Measurements from ENCODE around the gene LAMTOR3. TPM values are rescaled to one million over a fixed set of nuclear protein-coding genes. Genes with fewer than 3 reads are reported as not detected.

LAMTOR3 gene
- total RNA-seq, 3 donors from 2014 or later (not counting 1 experiment from before 2014, with no cell fraction given), result 18.1 to 29.9 (median 25.9) TPM

DNA sequence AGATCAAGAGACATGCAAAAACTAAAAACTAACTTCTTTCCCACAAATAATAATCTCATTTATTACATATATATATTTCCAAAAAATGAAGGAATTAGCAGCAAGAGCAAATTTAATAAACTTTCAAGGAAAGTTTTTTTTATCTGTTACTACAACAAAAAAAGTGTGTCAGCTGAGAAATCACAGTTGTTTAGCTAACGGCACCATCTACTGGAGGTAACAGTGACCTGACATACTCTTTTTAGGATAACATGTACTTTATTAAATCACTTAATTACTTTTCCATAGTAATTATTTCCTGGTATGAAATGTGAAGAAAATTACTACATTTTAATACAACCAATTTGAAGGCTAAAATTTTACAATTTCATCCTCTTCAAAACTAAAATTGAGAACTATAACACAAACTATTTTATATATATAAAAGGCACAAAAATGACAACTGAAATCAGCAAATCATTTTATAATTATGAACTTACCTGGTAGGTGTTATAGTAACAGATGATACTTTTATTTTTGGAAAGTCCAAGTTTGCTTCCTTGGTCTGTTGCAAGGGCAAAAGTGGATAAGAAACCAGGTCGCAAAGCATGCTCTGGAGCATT, 9.1 kb downstream of the LAMTOR3 start:
- Histone ChIP-seq H3K36me3 (ENCODE audit: control insufficient read depth, insufficient read depth, low read length) (peaks cover 59% of the 10 kb centered on the region), H3K4me3 (ENCODE audit: low read length) (no peak overlapping the region), H3K27me3 (ENCODE audit: control insufficient read depth, insufficient read depth, low read length) (no peaks in the 10 kb centered on the region), H3K27ac (ENCODE audit: low read length) (no peak overlapping the region), H3K4me1 (ENCODE audit: control insufficient read depth, insufficient read depth, low read length) (no peaks in the 10 kb centered on the region), H3K9me3 (ENCODE audit: control insufficient read depth, insufficient read depth, low read length) (no peaks in the 10 kb centered on the region)
- Mint-ChIP-seq H3K9me3 (no peaks in the 10 kb centered on the region), H3K4me1 (peaks cover 0 to 10% of the 10 kb centered on the region in 2 donors), H3K4me3 (no peak overlapping the region), H3K27ac (no peak overlapping the region), H3K36me3 (peaks cover 5% of the 10 kb centered on the region), H3K27me3 (ENCODE audit: low read depth in 2 of 2) (no peaks in the 10 kb centered on the region)
- ATAC-seq (no peak), DNase-seq (peak in 1 of 2 donors; percentile 76)
- intact Hi-C loops (cut with micrococcal nuclease), result no loop called here
- WGBS (ENCODE audit: insufficient coverage), result 100% methylated on average over 1 of the region's 2 CpGs
- TF ChIP-seq CTCF (IDR thresholded peaks at IDR 0.05), result peak; percentile 50

GRCh38 chr4:99879458-99879857, 14.8 kb downstream of the LAMTOR3 start:
- H3K27ac Mint-ChIP-seq, result no peak overlapping the region
- no peaks in the 10 kb centered on the region for H3K4me1 Mint-ChIP-seq
- no peak overlapping the region for H3K4me3 Mint-ChIP-seq
- no peaks in the 10 kb centered on the region for H3K9me3 Mint-ChIP-seq
- no peaks in the 10 kb centered on the region for H3K27me3 Mint-ChIP-seq (ENCODE audit: low read depth in 2 of 2)
- no peaks in the 10 kb centered on the region for H3K4me1 ChIP-seq (ENCODE audit: control insufficient read depth, insufficient read depth, low read length)
- DNase-seq (no peak), ATAC-seq (no peak)
- peaks cover 15% of the 10 kb centered on the region for H3K36me3 Mint-ChIP-seq
- 95% methylated on average over 2 of the region's 3 CpGs for WGBS (ENCODE audit: insufficient coverage)
- intact Hi-C loops (cut with micrococcal nuclease), result no loop called here
- peaks cover 62% of the 10 kb centered on the region for H3K36me3 ChIP-seq (ENCODE audit: control insufficient read depth, insufficient read depth, low read length)
- no peak for TF ChIP-seq CTCF (IDR thresholded peaks at IDR 0.05)
- H3K4me3 ChIP-seq (ENCODE audit: low read length), result no peak overlapping the region
- H3K9me3 ChIP-seq (ENCODE audit: control insufficient read depth, insufficient read depth, low read length), result no peaks in the 10 kb centered on the region
- H3K27ac ChIP-seq (ENCODE audit: low read length), result no peak overlapping the region
- H3K27me3 ChIP-seq (ENCODE audit: control insufficient read depth, insufficient read depth, low read length), result no peaks in the 10 kb centered on the region

GRCh38 chr4:99878604-99879003, 15.6 kb downstream of the LAMTOR3 start:
- Mint-ChIP-seq H3K4me1 (no peaks in the 10 kb centered on the region), H3K4me3 (no peak overlapping the region), H3K9me3 (no peaks in the 10 kb centered on the region), H3K27me3 (ENCODE audit: low read depth in 2 of 2) (no peaks in the 10 kb centered on the region), H3K36me3 (peaks cover 15% of the 10 kb centered on the region), H3K27ac (no peak overlapping the region)
- ATAC-seq, result no peak
- H3K36me3 ChIP-seq (ENCODE audit: control insufficient read depth, insufficient read depth, low read length), result peaks cover 56% of the 10 kb centered on the region
- DNase-seq, result no peak
- intact Hi-C loops (cut with micrococcal nuclease), result no loop called here
- H3K4me3 ChIP-seq (ENCODE audit: low read length), result no peak overlapping the region
- no peaks in the 10 kb centered on the region for H3K27me3 ChIP-seq (ENCODE audit: control insufficient read depth, insufficient read depth, low read length)
- H3K27ac ChIP-seq (ENCODE audit: low read length), result no peak overlapping the region
- TF ChIP-seq CTCF (IDR thresholded peaks at IDR 0.05), result no peak
- H3K4me1 ChIP-seq (ENCODE audit: control insufficient read depth, insufficient read depth, low read length), result no peaks in the 10 kb centered on the region
- H3K9me3 ChIP-seq (ENCODE audit: control insufficient read depth, insufficient read depth, low read length), result no peaks in the 10 kb centered on the region

GRCh38 chr4:99876946-99877345, 17.3 kb downstream of the LAMTOR3 start:
- Mint-ChIP-seq H3K4me3 (no peak overlapping the region), H3K4me1 (no peaks in the 10 kb centered on the region), H3K36me3 (peaks cover 15% of the 10 kb centered on the region), H3K9me3 (no peaks in the 10 kb centered on the region), H3K27ac (no peak overlapping the region), H3K27me3 (ENCODE audit: low read depth in 2 of 2) (no peaks in the 10 kb centered on the region)
- no peak overlapping the region for H3K27ac ChIP-seq (ENCODE audit: low read length)
- H3K27me3 ChIP-seq (ENCODE audit: control insufficient read depth, insufficient read depth, low read length), result no peaks in the 10 kb centered on the region
- TF ChIP-seq CTCF (IDR thresholded peaks at IDR 0.05), result no peak
- no peak overlapping the region for H3K4me3 ChIP-seq (ENCODE audit: low read length)
- no peak for ATAC-seq
- 91% methylated on average over 3 of the region's 3 CpGs for WGBS (ENCODE audit: insufficient coverage)
- no peaks in the 10 kb centered on the region for H3K9me3 ChIP-seq (ENCODE audit: control insufficient read depth, insufficient read depth, low read length)
- intact Hi-C loops (cut with micrococcal nuclease), result no loop called here
- peaks cover 44% of the 10 kb centered on the region for H3K36me3 ChIP-seq (ENCODE audit: control insufficient read depth, insufficient read depth, low read length)
- no peaks in the 10 kb centered on the region for H3K4me1 ChIP-seq (ENCODE audit: control insufficient read depth, insufficient read depth, low read length)
- no peak for DNase-seq

Data from natural killer cell (primary cell).